GM19043 (cell line): ENCODE results near the gene ABCB10.
"Not testable (repeated sequence)": the region's sequence is repeated elsewhere in the genome, so short reads cannot be mapped to it uniquely, and the experiment has no call there.

ENCODE experiments used
- ATAC-seq: cut with Tn5 transposase; IDR thresholded peaks from one replicate; pipeline ENCODE4 v1.9.1; 2021; ENCODE audit warnings: low read depth; ENCODE audit not compliant: unreplicated experiment

ABCB10 gene

GRCh38 chr1:229558460-229559335, at the start of gene ABCB10:
Gene ABCB10, minus strand, starts transcription at chr1:229558707. Its CDS starts 55 bp downstream, at chr1:229558652.
- peak; percentile 73 for ATAC-seq

GRCh38 chr1:229607370-229607769, 48.9 kb upstream of the ABCB10 start:
- no peak for ATAC-seq

- ATAC-seq: no peak
Observed at GRCh38 chr1:229603371-229604005, 45.0 kb upstream of the ABCB10 start.

- ATAC-seq: no peak
Observed at GRCh38 chr1:229600229-229600628, 41.7 kb upstream of the ABCB10 start.

- ATAC-seq: no peak
Observed at GRCh38 chr1:229599218-229599954, 40.9 kb upstream of the ABCB10 start.

GRCh38 chr1:229597877-229598276, 39.4 kb upstream of the ABCB10 start:
- ATAC-seq: no peak

GRCh38 chr1:229596925-229597699, 38.6 kb upstream of the ABCB10 start:
- ATAC-seq: no peak

GRCh38 chr1:229595876-229596275, 37.4 kb upstream of the ABCB10 start:
- ATAC-seq: not testable (repeated sequence)

GRCh38 chr1:229594227-229595008, 35.9 kb upstream of the ABCB10 start:
- ATAC-seq: no peak

- no peak for ATAC-seq
Observed at GRCh38 chr1:229593800-229594199, 35.3 kb upstream of the ABCB10 start.

- ATAC-seq: no peak
Observed at GRCh38 chr1:229590119-229590518, 31.6 kb upstream of the ABCB10 start.

GRCh38 chr1:229585338-229585737, 26.8 kb upstream of the ABCB10 start:
- ATAC-seq: no peak

- ATAC-seq: no peak
Observed at GRCh38 chr1:229582715-229583114, 24.2 kb upstream of the ABCB10 start.

- ATAC-seq: no peak
Observed at GRCh38 chr1:229582011-229582694, 23.6 kb upstream of the ABCB10 start.

- ATAC-seq: no peak
Observed at GRCh38 chr1:229581485-229581884, 23.0 kb upstream of the ABCB10 start.

- ATAC-seq: peak; percentile 87
Observed at GRCh38 chr1:229579059-229579673, 20.7 kb upstream of the ABCB10 start.

- ATAC-seq: peak; percentile 22
Observed at GRCh38 chr1:229578168-229579058, 19.9 kb upstream of the ABCB10 start.
